Astrocyte of the hippocampus (primary cell): ENCODE data around the gene URGCP.
A peak's percentile ranks its signal among the peaks of the same experiment; 100 is the strongest.

Experiments
- DNase-seq: peaks from one replicate; pipeline ENCODE4 v3.0.0; 2011; ENCODE audit warnings: low read depth, low spot score

Gene URGCP

DNA sequence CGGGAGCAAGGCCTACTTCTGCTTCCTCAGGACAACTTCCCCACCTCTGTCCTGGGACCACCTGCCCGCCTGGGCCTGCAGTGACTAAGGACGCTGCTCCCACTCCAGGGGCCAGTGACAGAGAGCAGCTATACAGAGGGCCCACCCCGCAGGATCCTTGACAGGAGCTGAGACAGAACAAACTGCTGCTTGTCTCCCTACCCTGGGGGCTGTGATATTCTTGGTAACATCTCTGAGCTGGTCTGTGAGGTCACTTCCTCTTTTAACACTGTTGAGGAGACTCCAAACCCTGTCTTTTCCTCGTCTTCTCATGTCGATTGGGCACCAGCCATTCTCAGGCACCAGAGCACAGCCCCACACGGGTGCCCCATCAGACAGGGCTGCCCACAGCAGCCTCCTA, 30.2 kb downstream of the URGCP start:
- DNase-seq = no peak

DNA sequence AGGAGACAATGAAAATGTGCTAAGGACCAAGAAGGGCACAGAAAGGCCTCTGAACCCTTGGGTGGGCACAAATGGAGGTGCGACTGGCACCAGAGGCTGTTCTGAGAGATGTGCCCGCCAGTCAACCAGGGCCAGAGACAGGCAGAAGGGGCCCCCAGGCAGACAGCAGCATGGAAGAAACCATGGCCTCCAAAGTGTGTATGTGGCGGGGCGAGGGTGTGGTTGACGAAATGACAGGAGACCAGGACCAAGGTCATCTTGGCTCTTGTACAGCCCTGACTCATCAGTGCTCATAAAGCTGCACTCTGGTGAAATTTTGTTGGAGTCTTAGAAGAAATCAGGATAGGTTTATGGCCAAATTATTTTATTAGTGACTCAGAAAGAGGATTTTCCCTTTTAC, 33.1 kb downstream of the URGCP start:
- DNase-seq = no peak

DNA sequence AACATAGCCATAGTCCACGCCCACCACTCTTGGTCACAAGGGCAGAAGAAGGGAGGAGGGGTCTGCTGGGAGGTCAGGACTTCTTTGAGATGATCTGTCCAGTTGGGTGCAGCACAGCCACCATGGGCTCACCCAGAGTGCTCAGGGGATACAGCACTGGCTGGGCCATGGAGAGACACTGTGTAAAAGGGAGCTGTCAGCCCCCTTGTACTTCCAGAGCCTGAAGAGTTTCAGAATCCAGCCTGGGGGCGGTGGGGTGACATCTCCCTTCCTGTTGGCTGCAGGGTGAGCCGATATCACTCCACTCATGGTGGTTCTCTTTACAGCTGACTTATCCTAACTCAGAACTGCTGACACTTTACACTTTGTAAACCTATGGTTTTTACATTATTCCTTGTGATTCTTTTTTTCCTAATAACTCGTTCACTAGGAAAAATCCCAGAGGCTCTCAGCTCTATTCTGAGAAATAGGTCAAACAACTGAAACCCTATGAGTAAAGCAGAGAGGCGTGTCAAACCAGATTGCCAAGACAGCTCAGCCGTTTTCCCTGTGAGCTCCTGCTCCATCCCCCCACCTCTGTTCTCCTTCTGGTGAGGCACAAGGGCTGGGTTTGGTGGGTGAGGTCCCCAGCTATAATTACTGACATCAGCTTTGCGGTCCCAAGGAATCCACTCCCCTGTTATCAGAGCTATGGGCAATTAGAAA, 33.8 kb downstream of the URGCP start:
- DNase-seq = peak; percentile 64

DNA sequence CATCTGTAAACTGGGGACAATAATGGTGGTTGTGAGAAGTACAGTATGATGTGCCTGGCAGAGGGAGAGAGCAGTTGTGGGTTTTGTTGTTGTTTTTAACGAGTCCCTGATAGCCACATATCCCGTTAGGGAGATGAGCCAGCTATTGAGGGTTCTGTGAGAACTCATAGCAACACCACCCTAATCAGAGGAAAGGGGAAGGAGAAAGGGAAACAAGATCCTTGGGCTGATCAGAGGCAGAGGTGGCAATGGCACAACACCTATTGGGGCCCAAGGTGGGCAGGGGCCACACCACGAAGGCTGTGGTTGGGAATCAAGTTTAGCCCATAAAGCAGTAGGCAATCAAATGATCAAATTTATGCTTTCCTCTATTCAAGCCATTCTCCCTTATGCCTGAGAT, 35.3 kb downstream of the URGCP start:
- no peak for DNase-seq

DNA sequence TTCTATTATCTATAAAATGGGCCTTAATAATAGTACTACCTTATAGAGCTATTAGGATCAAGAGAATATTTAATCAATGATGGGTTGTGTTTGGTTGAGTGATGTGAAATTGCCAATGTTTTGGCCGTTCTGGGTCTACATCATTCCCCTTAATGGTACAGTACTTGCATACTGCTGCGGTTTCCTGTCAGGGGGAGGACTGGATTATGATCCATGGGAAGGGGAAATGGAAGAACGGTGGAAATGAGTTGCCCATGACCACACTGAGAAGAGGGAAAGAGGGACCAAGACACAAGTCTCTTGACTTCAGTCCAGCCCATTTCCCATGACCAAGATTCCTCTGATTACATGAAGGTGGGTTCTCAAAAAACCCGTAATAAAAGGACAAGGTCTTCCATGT, 36.1 kb downstream of the URGCP start:
- no peak for DNase-seq

DNA sequence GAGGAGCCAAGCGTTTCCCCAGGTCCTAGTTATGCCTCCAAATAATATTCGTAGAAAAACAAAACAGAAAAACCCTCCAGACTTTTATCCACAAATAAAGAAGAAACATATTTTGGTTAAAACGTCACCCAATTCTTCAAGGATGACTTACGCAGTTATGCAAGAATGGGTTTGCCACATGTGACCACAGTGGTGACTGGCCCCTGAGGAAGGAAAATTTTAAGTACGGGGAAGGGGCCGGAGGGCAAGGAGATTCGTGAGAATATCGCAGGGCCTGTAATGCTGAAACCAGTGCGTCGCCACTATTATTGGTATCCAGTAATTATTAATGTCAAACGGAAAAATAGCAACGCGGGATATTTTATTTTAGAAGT, 36.5 kb downstream of the URGCP start:
- DNase-seq = peak; percentile 89

DNA sequence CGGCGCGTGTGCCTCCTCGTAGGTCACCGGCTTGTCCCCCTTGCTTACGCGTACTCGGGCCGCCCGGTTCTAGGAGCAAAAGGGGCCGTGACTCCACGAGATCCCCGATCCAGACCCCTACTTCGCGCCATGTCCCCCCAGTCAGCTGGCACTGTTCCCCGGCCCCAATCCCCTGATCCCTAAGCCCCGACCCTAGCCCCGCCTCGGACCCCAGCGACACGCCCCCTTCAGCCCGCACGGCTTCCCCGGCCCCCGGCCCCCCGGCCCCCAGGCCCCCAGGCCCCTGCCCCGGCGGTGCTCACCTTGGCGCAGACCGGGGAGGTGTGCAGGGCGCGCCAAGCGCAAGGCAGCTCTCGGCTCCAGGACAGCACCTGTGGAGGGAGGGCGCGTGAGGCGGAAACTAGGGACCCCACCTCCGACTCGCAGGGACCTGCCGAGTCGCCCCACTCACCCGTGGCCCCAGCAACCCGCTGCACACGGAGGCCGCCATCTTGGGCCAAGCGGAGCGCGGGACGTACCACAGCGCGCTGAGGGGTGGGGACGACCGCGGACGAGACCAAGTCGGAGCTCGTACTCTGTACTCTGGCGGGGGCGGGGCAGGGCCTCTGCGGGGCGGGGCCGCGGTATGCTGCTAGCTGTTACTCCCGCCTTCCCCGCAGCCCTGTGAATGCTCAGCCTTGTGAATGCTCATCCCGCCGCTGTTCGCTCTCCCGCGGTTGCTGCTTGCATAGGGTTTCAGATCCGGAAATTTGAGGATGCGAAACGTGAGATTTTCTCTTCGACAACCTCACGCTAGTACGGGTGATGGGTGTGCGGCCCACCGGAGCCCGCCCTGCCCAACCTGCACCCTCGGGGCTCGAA, 37.2 kb downstream of the URGCP start, which contains the start of gene MRPS24:
Gene MRPS24 (minus strand): TSS at position 512 of the 861 bp plus-strand sequence. CDS start 22 bp downstream, at position 490.
- peak; percentile 97 for DNase-seq

DNA sequence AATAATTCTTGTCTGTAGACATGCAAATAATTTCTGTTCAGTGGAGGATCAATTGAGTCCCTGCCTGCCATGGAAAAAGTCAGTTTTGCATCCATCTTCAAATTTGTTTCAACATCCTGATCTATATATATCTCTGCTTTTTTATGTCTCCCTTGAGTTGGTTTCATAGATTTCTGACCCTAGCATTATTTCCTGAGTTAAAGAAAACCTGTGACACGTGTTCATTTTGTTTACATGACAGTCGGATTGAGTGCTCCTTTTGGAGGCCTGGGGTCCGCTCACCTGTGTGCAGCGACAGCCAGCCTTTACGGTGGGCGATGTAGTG, 37.8 kb downstream of the URGCP start:
- DNase-seq = no peak

DNA sequence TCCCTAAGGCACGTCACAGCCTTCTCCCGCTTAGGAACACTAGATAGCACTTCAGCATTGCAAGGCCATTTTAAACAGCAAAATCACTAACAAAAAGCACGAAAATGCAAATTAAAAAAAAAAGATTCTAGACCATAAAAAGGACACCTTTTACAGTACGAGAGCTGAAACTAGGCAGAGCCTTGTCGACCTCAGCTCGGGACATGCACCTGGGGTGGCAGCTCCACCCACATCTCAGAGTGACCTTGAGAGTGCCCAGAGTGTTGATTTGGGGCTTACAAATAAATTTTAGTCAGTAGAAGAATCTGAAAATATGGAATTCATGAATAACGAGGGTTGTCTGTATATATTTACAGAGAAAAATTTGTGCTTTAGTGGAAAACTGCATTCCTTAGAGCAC, 38.2 kb downstream of the URGCP start:
- DNase-seq = no peak

DNA sequence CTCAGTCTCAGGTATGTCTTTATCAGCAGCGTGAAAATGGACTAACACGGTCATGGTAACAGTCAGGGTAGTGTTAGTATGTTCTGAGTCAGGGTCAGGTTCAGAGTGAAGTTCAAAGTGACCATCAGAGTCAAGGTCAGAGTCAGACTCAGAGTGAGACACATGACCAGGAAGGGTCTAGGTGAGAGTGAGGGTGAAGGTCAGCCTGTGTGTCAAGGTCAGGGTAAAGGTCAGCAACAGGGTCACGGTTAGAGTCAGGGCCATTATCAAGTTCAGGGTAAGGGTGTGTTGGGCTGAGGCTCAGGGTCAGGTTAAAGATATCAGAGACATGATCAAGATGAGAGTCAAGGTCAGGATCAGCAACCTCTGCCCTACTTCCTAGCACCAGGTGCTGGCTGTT, 41.1 kb downstream of the URGCP start:
- no peak for DNase-seq

DNA sequence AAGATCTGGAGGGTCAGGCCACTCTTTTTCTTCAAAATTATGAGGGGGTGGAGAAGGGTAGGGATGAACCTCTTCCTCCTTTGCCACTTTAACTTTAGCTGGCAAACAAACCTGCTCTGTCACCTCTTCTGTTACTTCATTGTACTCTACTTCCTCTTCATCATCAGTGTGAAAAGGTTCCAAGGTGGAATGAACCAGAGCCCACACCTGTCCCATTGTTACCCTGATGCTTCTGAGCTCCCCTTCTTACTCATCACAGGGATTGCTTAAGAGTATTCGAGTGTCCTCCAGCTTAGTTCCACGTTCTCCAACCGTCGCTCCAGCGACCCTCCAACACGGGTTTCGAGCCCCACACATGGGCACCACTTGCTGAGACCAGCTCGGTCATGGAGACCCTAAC, 42.3 kb downstream of the URGCP start:
- no peak for DNase-seq

DNA sequence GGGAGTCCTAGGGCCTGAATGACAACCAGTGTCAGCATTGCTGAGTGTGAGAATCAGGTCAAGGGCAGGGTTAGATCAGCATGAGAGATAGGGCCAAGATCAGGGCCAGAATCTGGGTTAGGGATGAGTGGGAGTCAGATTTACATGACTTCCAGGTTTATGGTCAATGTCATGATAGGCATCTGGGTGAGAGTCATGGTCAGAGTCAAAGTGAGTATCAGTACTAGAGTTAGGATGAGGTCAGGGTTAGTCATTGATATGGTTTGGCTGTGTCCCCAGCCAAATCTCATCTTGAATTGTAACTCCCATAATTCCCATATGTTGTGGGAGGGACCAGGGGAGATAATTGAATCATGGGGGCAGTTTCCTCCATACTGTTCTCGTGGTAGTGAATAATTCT, 49.4 kb downstream of the URGCP start:
- DNase-seq = no peak

DNA sequence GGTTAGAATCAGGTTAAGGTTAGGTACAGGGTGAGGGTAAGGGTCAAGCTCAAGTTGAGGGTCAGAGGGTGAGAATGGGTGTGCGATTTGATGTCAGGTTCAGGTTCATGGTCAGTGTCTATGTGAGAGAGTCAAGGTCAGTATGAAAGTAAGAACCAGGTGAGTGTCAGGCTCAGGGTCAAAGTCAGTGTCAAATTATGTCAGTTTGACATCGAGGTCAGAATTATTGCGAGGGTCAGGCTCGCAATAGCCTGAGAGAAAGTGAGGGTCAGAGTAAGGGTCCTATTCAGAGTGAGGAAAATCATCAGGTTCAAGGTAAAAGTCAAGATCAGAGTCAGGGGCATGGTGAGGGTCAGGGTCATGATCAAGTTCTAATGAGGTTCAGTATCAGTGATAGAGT, 50.1 kb downstream of the URGCP start:
- no peak for DNase-seq

DNA sequence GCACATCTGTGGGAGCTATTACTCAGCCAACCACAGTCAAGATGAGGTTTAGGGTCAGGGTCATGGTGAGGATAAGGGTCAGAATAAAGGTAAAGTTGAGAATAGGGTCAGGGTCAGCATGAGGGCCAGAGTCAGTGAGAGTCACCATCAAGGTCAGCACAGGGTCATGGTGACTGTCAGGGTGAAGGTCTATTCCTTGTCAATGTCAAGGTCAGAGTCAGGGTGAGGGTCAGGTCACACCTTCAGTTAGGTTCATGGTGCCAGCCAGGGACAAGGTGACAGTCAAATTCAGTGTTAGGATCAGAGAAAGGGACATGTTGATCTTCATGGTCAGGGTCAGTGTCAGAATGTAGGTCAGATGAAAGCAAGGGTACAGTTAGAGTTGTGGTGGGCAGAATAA, 51.2 kb downstream of the URGCP start:
- DNase-seq = no peak

DNA sequence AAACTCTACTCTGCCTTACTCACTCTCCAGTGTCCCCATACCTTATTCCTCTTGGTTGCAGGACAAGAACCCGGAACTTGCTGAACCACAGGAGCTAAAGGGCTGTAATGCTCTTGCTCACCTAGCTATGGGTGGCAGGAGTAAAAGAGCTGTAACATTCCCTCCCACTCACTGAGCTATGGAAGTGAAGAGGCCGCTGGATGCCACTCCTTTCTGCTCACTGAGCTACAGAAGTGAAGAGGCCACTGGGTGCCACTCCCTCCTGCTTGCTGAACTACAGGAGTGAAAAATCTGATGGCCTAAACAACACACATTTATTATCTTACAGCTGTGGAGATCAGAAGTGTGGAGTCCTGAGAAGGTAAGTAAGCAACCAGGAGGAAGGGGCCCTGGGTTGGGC, 54.6 kb downstream of the URGCP start:
- DNase-seq = no peak

DNA sequence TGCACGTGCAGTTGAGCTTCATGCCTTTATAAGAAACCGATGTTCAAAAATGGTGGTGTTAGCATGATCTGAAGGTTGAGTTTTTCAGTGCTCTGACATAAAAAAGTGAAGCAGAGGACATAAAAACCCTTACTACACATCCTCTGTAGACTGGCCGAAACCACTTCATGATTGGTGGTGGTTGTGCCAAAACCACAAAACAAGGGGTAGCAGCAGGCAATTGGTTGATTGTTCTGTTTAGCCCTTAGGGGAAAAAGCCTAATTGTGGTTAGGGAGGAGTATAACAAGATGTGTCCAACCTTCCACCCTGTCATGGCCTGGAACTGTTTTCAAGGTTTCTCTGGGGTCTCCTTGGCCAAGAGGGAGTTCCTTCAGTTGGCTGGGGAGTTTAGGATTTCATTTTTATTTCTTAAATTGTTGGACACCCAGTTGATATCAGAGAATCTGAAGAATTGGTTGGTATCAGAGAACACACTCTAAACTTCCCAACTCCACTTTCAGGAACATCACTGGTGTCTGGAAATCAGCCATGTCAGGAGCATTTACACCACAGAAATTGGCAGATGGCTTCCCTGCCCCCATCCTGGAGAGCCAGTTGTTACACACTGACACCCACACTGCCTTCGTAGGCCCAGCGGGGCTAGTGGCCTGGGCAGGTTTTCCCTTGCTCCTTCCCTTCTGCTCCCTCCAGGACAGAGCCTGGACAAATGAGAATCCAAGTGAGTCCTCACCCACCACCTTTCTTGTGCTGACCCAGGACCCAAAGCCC, 55.9 kb downstream of the URGCP start:
- peak; percentile 12 for DNase-seq

DNA sequence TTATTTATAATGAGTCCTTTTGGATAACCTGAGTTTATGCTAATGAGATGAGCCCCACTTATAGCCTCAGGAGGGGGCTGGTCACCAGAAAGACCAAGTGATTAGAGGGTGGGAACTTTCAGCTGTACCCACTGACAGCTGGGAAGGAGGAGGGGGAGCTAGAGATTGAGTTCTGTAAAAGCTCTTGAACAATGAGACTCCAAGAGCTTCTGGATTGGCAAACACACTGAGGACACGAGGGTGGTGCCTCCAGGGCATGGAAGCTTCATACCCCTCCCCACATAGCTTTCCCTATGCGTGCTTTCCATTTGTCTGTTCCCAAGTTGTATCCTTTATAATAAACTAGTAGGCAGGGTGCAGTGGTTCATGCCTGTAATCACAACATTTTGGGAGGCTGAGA, 57.3 kb downstream of the URGCP start:
- DNase-seq = no peak

DNA sequence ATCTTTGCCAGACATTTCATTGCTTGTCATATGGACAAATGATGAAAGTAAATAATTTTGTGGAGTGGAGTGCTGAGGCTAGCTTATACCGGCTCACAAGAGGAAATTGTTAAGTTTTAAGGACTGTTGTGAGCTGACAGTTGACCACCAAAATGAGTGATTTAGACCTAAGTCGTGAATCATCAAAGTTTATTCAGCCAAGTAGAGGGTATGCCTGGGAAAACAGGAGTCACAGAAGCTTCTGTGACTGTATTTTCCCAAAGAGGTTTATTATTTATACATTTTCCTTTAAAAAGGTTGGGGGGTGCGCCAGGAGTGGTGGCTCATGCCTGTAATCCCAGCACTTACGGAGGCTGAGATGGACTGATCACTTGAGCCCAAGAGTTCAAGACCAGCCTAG, 58.9 kb downstream of the URGCP start:
- peak; percentile 62 for DNase-seq

DNA sequence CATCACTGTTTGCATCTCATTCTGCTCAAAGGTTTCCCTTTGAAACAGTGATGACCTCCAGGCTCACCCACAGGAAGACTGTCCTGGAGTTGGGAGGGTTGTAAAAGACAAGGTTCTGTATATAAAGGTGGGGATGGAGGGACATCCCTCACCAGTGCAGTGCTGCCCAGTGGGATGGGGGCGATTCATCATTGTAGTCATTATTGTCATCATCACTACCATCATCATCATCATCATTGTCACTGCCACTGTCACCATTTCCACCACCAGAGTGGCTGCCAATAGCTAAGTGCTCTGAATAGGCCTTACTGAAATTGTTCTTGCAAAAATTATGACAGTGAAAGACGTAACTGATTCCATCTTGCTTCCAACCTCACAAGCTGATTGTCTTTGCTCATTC, 61.7 kb downstream of the URGCP start:
- DNase-seq = no peak

DNA sequence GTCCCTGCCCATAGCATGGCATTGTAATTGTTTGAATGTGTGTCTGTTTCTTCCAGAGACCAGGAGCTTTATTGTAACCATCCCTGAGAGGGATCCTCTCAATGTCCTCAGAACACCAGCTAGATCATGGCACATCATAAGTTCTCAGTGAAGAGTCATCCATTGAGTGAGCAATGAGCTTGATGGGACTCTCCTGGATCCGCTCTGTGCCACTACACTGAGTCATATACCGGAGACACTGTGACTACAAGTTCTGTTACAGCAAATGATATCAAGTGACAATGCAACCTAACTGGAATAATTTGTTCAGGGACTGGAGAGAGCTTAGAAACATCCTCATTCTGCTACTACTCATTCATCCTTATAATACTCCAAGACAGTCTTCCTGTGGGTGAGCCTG, 62.1 kb downstream of the URGCP start:
- DNase-seq = no peak

DNA sequence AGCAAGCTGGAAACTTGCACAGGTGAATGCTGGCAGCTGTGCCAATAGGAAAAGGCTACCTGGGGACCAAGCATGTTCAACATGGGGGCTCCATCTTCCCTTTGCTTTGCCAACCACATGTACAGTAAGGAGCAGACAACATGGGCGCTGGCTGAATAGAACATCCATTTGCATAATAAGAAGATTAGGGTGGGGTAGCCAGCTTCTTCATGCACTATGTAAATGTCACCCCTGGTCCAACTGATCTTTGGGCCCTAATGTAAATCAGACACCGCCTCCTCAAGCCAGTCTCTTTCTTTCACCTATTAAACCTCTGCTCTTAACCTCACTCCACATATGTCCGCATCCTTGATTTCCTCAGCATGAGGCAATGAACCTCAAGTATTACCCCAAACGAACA, 63.1 kb downstream of the URGCP start:
- DNase-seq = no peak

DNA sequence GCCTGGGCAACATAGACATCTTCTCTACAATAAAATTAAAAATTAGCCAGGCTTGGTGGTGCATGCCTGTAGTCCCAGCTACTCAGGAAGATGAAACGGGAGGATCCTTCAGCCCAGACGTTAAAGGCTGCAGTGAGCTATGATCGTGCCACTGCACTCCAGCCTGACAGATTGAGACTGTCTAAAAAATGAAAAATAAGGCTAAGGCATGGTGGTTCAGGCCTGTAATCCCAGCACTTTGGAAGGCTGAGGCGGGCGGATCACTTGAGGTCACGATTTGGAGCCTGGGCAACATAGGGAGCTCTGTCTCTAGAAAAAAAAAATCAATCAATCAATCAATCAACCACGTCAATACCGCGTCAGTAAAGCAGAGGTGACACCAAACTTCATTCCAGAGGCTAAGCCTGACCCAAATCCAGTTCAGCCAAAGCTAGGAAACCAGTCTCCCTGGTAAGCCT, 68.2 kb downstream of the URGCP start:
- DNase-seq = no peak
